Naive B cell (primary cell): ENCODE data around the gene FGF22. TPM values are rescaled to one million over a fixed set of nuclear protein-coding genes. Genes with fewer than 3 reads are reported as not detected.
A peak's percentile ranks its signal among the peaks of the same experiment; 100 is the strongest.

ENCODE experiments used
- ATAC-seq, 2 donors: fragments of 150-1000 bp; cut with Tn5 transposase; 2 replicates each; pipeline ENCODE4 v1.10.0; 2021; ENCODE audit warnings: low read depth in 2 of 2, mild to moderate bottlenecking in 2 of 2, moderate library complexity in 2 of 2
- DNase-seq: peaks from one replicate; pipeline ENCODE4 v3.0.0; 2022
- H3K27ac Mint-ChIP-seq, 6 donors: one replicate each; pipeline ENCODE4 v1.8.0; 2020 to 2022; ENCODE audit warnings: mild to moderate bottlenecking in 6 of 6, mixed read lengths in 6 of 6, moderate library complexity in 5 of 6, inconsistent platforms in 2 of 6
- H3K27me3 Mint-ChIP-seq, 3 donors: one replicate each; pipeline ENCODE4 v1.8.0; 2021 to 2022; ENCODE audit warnings: mixed read lengths in 3 of 3, mild to moderate bottlenecking in 1 of 3
- H3K36me3 Mint-ChIP-seq, 2 donors: one replicate each; pipeline ENCODE4 v1.8.0; 2020 to 2022; ENCODE audit warnings: mixed read lengths in 2 of 2, inconsistent platforms in 1 of 2, mild to moderate bottlenecking in 1 of 2
- H3K4me1 Mint-ChIP-seq, 3 donors: one replicate each; pipeline ENCODE4 v1.8.0; 2020 to 2022; ENCODE audit warnings: mixed read lengths in 3 of 3, inconsistent platforms in 1 of 3, mild to moderate bottlenecking in 1 of 3, moderate library complexity in 1 of 3
- H3K4me3 Mint-ChIP-seq, 8 donors: one replicate each; pipeline ENCODE4 v1.8.0; 2020 to 2022; ENCODE audit warnings: mild to moderate bottlenecking in 8 of 8, mixed read lengths in 8 of 8, moderate library complexity in 8 of 8, inconsistent platforms in 2 of 8
- H3K9me3 Mint-ChIP-seq, 7 donors: one replicate each; pipeline ENCODE4 v1.8.0; 2020 to 2022; ENCODE audit warnings: mixed read lengths in 7 of 7, mild to moderate bottlenecking in 5 of 7, inconsistent platforms in 2 of 7, moderate library complexity in 1 of 7
- polyA plus RNA-seq, 6 donors: library from polyadenylated mRNA; unstranded; fragments of 300-500 nt; fragmentation: Illumina TruSeq; gene quantifications; one replicate each; pipeline ENCODE4 v1.2.3, GENCODE V29; 2021; ENCODE audit warnings: low read depth in 6 of 6

Gene FGF22
- polyA plus RNA-seq, 6 donors from 2014 or later, result not detected

- Mint-ChIP-seq H3K4me1 (peaks cover 0 to 3% (median 0%) of the 10 kb centered on the region in 3 donors), H3K27me3 (no peaks in the 10 kb centered on the region), H3K9me3 (no peaks in the 10 kb centered on the region), H3K27ac (peak overlapping the region in 1 of 6 donors; percentile 58), H3K4me3 (no peak overlapping the region), H3K36me3 (peaks cover 0 to 5% of the 10 kb centered on the region in 2 donors)
- DNase-seq, result no peak
- ATAC-seq, result no peak
Observed at GRCh38 chr19:645912-646778, 6.5 kb downstream of the FGF22 start.

DNA sequence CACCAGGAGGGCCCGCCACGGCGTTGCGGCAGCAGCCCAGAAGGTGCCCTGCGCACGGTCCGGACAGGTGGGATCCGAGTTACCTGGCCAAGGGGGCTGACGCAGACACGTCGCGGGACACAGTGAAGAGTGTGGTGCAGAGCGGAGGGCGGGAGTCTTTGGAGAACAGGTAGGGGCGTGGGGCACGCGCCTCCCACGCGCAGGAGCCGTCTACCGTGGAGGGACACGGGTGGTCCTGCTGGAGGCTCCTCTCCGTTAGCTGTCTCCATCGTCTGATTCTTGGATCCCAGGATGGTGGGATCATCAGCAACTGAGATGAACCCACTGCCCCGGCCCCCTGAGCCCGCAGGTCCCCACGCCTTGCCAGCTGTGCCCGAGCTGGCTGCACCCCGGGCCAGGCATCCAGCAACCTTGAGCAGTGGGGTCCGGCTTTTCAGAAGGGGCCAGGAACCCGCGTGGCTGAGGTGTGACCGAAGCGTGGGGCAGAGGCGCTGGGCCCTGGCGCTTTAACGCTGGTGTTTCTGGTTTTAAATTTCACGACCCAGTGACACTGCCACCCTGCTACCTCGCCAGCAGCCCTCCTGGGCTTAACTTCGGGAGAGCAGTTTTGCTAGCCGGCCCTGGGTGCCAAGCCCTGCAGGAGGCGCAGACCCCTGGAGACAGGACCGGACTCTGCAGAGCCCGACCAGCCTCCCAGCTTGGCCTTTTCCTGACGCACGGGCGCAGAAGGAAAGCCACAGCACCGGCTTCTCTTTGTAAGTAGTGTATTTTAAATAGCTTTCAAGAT is 7.3 kb downstream of the FGF22 start:
- Mint-ChIP-seq H3K27me3 (no peaks in the 10 kb centered on the region), H3K9me3 (no peaks in the 10 kb centered on the region), H3K4me1 (peaks cover 0 to 3% (median 0%) of the 10 kb centered on the region in 3 donors), H3K4me3 (no peak overlapping the region), H3K36me3 (peaks cover 0 to 5% of the 10 kb centered on the region in 2 donors), H3K27ac (peak overlapping the region in 1 of 6 donors; percentile 34)
- ATAC-seq (peak in 1 of 2 donors; percentile 13), DNase-seq (no peak)

- Mint-ChIP-seq H3K36me3 (peaks cover 0 to 5% of the 10 kb centered on the region in 2 donors), H3K4me1 (peaks cover 0 to 3% (median 0%) of the 10 kb centered on the region in 3 donors), H3K4me3 (peak overlapping the region in 1 of 8 donors; percentile 30), H3K27me3 (no peaks in the 10 kb centered on the region), H3K27ac (peak overlapping the region in 1 of 6 donors; percentile 75), H3K9me3 (no peaks in the 10 kb centered on the region)
- ATAC-seq, result peak in 1 of 2 donors; percentile 55
- DNase-seq, result no peak
Observed at GRCh38 chr19:647566-648284, 8.0 kb downstream of the FGF22 start.

DNA sequence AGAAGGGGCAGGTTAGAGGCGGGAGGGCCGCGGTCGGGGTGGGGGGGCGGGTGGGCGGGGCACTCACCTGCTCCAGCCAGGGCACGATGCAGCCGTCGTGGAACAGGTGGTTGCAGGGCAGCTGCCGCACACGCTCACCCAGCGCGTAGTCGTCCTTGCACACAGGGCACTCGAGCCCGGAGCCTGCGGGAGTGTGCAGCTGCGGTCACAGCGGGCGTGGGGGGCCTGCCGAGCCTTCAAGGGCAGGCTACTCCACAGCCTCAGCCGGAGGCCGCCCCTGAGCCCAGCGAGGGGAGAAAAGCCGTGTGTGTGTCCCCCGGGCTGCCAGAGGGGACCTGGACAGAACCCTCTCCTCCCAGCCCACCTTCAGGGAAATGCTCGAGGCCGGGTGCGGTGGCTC is 8.6 kb downstream of the FGF22 start:
- no peak for ATAC-seq
- Mint-ChIP-seq H3K36me3 (peaks cover 0 to 5% of the 10 kb centered on the region in 2 donors), H3K27ac (peak overlapping the region in 1 of 6 donors; percentile 75), H3K4me3 (peak overlapping the region in 1 of 8 donors; percentile 30), H3K27me3 (no peaks in the 10 kb centered on the region), H3K9me3 (no peaks in the 10 kb centered on the region), H3K4me1 (peaks cover 0 to 3% (median 0%) of the 10 kb centered on the region in 3 donors)
- no peak for DNase-seq

DNA sequence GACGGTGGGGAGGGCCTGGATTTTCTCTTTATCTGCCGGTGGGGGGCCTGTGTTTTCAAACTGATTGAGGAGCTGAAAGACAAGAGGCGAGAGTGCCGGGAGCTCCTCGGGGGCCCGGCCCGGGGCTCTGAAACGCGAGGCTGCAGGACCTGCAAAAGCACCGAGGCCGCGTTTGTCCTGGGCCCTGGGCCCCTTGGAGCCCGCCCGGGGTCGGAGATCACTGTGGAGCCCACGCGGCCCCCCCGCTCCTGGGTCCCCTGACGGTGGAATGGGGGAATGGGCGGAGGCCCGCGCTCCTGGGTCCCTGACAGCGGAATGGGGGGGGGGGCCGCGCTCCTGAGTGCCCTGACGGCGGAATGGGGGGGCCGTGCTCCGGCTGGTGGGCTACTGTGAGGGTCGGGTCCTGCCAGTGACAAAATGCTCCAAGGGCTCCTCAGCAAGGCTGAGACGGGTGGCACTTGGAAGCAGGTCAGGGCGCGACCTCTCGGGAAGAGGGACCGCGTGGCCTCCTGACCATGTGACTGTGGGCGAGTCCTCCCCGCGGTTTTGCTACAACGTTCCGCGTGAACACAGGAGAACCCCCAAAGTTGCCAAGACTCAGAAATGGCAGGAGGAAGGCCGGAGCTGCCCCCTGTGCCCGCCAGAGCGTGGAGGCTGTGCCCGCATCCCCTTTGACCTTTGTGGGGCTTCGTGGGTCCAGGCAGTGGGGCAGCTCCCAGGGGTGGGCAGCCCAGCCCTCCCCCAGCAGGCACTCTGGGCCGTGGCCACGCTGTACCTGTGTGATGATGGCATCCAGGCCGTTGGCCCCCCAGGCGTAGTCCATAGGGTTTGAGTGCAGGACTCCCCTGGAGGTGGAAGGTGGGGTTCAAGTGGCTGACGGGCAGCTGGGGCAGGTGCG is 9.5 kb downstream of the FGF22 start:
- Mint-ChIP-seq H3K27me3 (no peaks in the 10 kb centered on the region), H3K4me1 (peaks cover 0 to 6% (median 0%) of the 10 kb centered on the region in 3 donors), H3K27ac (no peak overlapping the region), H3K4me3 (no peak overlapping the region), H3K9me3 (no peaks in the 10 kb centered on the region), H3K36me3 (peaks cover 0 to 5% of the 10 kb centered on the region in 2 donors)
- DNase-seq, result no peak
- no peak for ATAC-seq

- ATAC-seq, result no peak
- Mint-ChIP-seq H3K27ac (no peak overlapping the region), H3K36me3 (peaks cover 0 to 5% of the 10 kb centered on the region in 2 donors)
Observed at GRCh38 chr19:650121-650520, 10.4 kb downstream of the FGF22 start.

GRCh38 chr19:651114-651818 is 11.6 kb downstream of the FGF22 start:
- ATAC-seq (no peak), DNase-seq (no peak)
- Mint-ChIP-seq H3K9me3 (no peaks in the 10 kb centered on the region), H3K36me3 (peaks cover 0 to 3% of the 10 kb centered on the region in 2 donors), H3K27ac (peak overlapping the region in 1 of 6 donors; percentile 63), H3K27me3 (no peaks in the 10 kb centered on the region), H3K4me3 (no peak overlapping the region), H3K4me1 (peaks cover 15 to 22% (median 15%) of the 10 kb centered on the region in 3 donors)

More at GRCh38 chr19:650121-650520, 10.4 kb downstream of the FGF22 start:
- Mint-ChIP-seq H3K27me3 (no peaks in the 10 kb centered on the region), H3K4me3 (no peak overlapping the region), H3K9me3 (no peaks in the 10 kb centered on the region), H3K4me1 (peaks cover 5 to 12% (median 6%) of the 10 kb centered on the region in 3 donors)
- no peak for DNase-seq

- no peaks in the 10 kb centered on the region for H3K36me3 Mint-ChIP-seq
- no peaks in the 10 kb centered on the region for H3K27me3 Mint-ChIP-seq
- ATAC-seq, result no peak
- peaks cover 17 to 26% (median 17%) of the 10 kb centered on the region in 3 donors for H3K4me1 Mint-ChIP-seq
- no peaks in the 10 kb centered on the region for H3K9me3 Mint-ChIP-seq
- DNase-seq, result no peak
- H3K27ac Mint-ChIP-seq, result no peak overlapping the region
- H3K4me3 Mint-ChIP-seq, result no peak overlapping the region
Observed at GRCh38 chr19:651991-652390, 12.3 kb downstream of the FGF22 start.

DNA sequence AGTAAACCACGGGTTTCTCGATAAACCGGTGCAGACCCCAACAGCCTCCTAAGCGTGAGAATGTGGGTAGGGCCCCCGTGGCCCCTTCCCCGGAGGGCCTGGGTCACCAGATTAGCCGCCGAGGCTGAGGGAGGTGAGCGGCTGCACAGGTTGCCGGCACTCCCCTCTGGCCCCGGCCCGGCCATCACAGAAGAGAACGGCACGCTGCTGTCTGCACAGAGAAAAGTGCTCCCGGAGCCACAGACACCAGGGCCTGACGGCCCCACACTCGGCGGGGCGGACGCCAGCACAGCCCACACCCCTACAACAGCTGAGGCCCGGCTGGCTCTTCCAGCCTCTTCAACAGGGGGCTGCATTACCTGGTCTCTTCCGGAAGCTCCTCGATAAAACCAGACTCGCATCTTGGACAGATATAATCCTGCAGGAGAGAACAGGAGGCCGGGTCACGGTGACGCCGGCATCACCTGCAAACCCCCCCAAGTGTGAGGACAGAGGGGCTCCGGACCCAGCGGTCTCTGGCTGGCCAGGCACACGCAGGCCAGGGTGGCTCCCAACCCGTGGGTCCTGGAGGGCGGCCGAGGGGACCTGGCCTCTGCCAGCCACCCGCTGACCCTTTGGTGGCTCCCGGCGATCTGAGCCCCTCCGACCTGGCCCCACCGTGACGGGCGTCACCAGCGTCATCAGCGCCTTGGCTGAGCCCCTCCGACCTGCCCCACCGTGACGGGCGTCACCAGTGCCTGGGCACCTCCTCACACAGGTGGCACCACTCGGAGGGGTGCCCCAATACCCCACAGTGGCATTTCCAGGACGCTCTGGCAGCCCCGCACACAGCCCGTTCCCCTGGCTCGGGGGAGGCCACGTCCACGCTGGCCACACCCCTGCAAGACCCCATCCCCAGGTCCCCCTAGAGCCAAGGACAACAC is 13.0 kb downstream of the FGF22 start:
- Mint-ChIP-seq H3K27ac (no peak overlapping the region), H3K4me3 (no peak overlapping the region), H3K4me1 (peaks cover 17 to 26% (median 23%) of the 10 kb centered on the region in 3 donors), H3K27me3 (no peaks in the 10 kb centered on the region), H3K9me3 (no peaks in the 10 kb centered on the region), H3K36me3 (no peaks in the 10 kb centered on the region)
- no peak for DNase-seq
- ATAC-seq, result no peak

DNA sequence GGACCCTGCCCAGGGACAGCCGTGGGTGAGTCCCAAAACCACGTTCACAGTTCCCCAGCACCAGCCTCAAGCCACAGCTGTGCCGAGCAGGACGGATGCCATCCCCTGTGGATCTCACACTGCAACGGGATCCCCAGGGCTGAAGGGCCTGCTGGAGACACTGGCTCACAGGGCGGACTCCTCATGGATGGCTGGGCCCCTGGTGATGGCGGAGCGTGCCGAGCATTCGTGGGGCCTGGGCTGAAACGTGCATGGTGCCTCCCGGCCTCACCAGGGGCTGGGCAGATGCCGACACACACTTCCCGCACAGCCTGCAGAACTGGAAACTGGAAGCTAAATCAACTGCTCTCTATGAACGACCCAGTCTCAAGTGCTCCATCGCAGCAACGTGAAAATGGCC is 13.7 kb downstream of the FGF22 start:
- H3K27me3 Mint-ChIP-seq, result no peaks in the 10 kb centered on the region
- peak overlapping the region in 1 of 6 donors; percentile 20 for H3K27ac Mint-ChIP-seq
- no peak overlapping the region for H3K4me3 Mint-ChIP-seq
- no peaks in the 10 kb centered on the region for H3K36me3 Mint-ChIP-seq
- H3K4me1 Mint-ChIP-seq, result peaks cover 17 to 27% (median 23%) of the 10 kb centered on the region in 3 donors
- H3K9me3 Mint-ChIP-seq, result no peaks in the 10 kb centered on the region
- ATAC-seq (no peak), DNase-seq (no peak)

DNA sequence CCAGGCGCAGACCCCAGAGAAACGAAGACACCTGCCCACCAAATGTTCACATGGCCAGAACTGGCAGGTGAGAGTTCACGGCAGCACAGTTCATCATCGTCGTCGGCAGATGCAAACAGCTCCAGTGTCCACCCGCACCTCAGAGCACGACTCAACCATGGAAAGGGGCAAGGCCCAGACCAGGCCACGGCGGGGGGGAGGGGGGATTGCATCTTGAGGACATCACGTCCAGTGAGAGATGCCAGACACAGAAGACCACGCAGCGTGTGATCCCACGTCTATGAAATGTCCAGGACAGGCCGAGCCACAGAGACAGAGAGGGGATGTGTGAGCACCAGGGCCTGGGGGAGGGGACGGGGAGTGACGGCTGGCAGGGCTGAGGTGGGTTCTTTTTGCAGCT is 16.0 kb downstream of the FGF22 start:
- no peak for ATAC-seq
- Mint-ChIP-seq H3K27ac (peak overlapping the region in 1 of 6 donors; percentile 71), H3K4me1 (peaks cover 21 to 48% (median 36%) of the 10 kb centered on the region in 3 donors), H3K9me3 (no peaks in the 10 kb centered on the region), H3K36me3 (no peaks in the 10 kb centered on the region), H3K4me3 (peak overlapping the region in 3 of 8 donors; percentile 24 to 57 (median 45)), H3K27me3 (no peaks in the 10 kb centered on the region)
- no peak for DNase-seq
